H1 (cell line): ENCODE results near the gene WDR38. TPM values are rescaled to one million over a fixed set of nuclear protein-coding genes. Genes with fewer than 3 reads are reported as not detected.

ENCODE experiments used
- CTCF ChIA-PET: fragments of 300-600 bp; sonication (Branson Sonifier 250); formaldehyde crosslinking; loops from one replicate; lab custom pipeline; 2021; ENCODE audit not compliant: partially characterized antibody; lab: Charles Lee
- POLR2A ChIA-PET: fragments of 300-600 bp; sonication (Branson Sonifier 250); formaldehyde crosslinking; loops from one replicate; lab custom pipeline; 2021; ENCODE audit warnings: inconsistent platforms; ENCODE audit not compliant: partially characterized antibody; lab: Charles Lee
- DNase-seq, 2 experiments: peaks; one replicate each; pipeline versions ENCODE4 v3.0.0 to v3.0.0-alpha.2; 2010 to 2022; ENCODE audit warnings: low spot score in 2 of 2, low read depth in 1 of 2, mixed read lengths in 1 of 2
- FAIRE-seq: peaks from 2 replicates; lab custom pipeline; 2011; peaks lifted over from hg19 to GRCh38; lab: Jason Lieb, UNC
- H2AFZ ChIP-seq: 2 replicates; pipeline ENCODE4 v1.8.1; 2012; ENCODE audit warnings: low read length, inconsistent platforms
- H2AK5ac ChIP-seq: 2 replicates; pipeline ENCODE4 v1.6.1; 2013; ENCODE audit warnings: low read depth, low read length
- H2BK120ac ChIP-seq: replicated peaks from 2 replicates; pipeline ENCODE3; 2013; ENCODE audit warnings: low read depth, low read length, inconsistent platforms
- H2BK12ac ChIP-seq: 2 replicates; pipeline ENCODE4 v1.6.1; 2013; ENCODE audit warnings: low read depth, low read length
- H2BK15ac ChIP-seq: 2 replicates; pipeline ENCODE4 v1.6.1; 2013; ENCODE audit warnings: low read length
- H2BK20ac ChIP-seq: 2 replicates; pipeline ENCODE4 v1.6.1; 2013; ENCODE audit warnings: low read length
- H2BK5ac ChIP-seq: 2 replicates; pipeline ENCODE4 v1.6.1; 2013; ENCODE audit warnings: low read depth, low read length
- H3K14ac ChIP-seq: 2 replicates; pipeline ENCODE4 v1.6.1; 2013; ENCODE audit warnings: inconsistent platforms; ENCODE audit not compliant: insufficient read length
- H3K18ac ChIP-seq: 2 replicates; pipeline ENCODE4 v1.6.1; 2013; ENCODE audit warnings: low read length; ENCODE audit errors: extremely low read depth
- H3K23ac ChIP-seq: 2 replicates; pipeline ENCODE4 v1.6.1; 2013; ENCODE audit warnings: inconsistent platforms; ENCODE audit not compliant: insufficient read length
- H3K23me2 ChIP-seq: 2 replicates; pipeline ENCODE4 v1.6.1; 2013; ENCODE audit warnings: low read depth, low read length
- H3K27ac ChIP-seq: 2 replicates; pipeline ENCODE4 v1.6.1; 2011; ENCODE audit warnings: low read depth, low read length, inconsistent platforms
- H3K27me3 ChIP-seq, 4 experiments: replicated peaks in 1 of 4; 1 replicate in 1 of 4; 2 replicates in 3 of 4; pipeline versions ENCODE4 v1.6.1 to v1.8.1; 2011 to 2013; ENCODE audit warnings: low read length in 3 of 4, mild to moderate bottlenecking in 3 of 4, inconsistent platforms in 2 of 4, mixed read lengths in 2 of 4, moderate library complexity in 1 of 4; ENCODE audit not compliant: control insufficient read depth in 3 of 4, insufficient read depth in 3 of 4; ENCODE audit errors: extremely low read depth in 1 of 4
- H3K36me3 ChIP-seq, 4 experiments: 2 replicates each; pipeline versions ENCODE4 v1.6.1 to v1.8.1; 2011 to 2013; ENCODE audit warnings: mild to moderate bottlenecking in 4 of 4, low read length in 3 of 4, moderate library complexity in 2 of 4, control low read depth in 1 of 4, inconsistent platforms in 1 of 4; ENCODE audit not compliant: insufficient read depth in 4 of 4, control insufficient read depth in 2 of 4
- H3K4ac ChIP-seq: replicated peaks from 2 replicates; pipeline ENCODE3; 2013; ENCODE audit warnings: low read length, low read depth, mixed read lengths, inconsistent platforms; ENCODE audit not compliant: insufficient read length
- H3K4me1 ChIP-seq, 4 experiments: replicated peaks in 1 of 4; 1 replicate in 1 of 4; 2 replicates in 3 of 4; pipeline versions ENCODE4 v1.6.1 to v1.8.1; 2011 to 2013; ENCODE audit warnings: low read length in 3 of 4, inconsistent platforms in 2 of 4, mixed read lengths in 1 of 4; ENCODE audit not compliant: insufficient read depth in 4 of 4, control insufficient read depth in 3 of 4
- H3K4me2 ChIP-seq, 2 experiments: 2 replicates each; pipeline versions ENCODE4 v1.6.1 to v1.8.1; 2011 to 2013; ENCODE audit warnings: low read depth in 2 of 2, low read length in 2 of 2, control low read depth in 1 of 2, inconsistent platforms in 1 of 2, mild to moderate bottlenecking in 1 of 2; ENCODE audit not compliant: insufficient read depth in 1 of 2
- H3K4me3 ChIP-seq, 4 experiments: fragments of 200-600, 300-600 bp in 1 of 4; sonication (generic), shearing (Covaris generic), sonication (Bioruptor Twin) in 1 of 4; 2 replicates each; pipeline versions ENCODE4 v1.5.1 to v1.8.1; 2011 to 2016; ENCODE audit warnings: low read length in 4 of 4, low read depth in 3 of 4, control low read depth in 2 of 4, inconsistent platforms in 2 of 4, mild to moderate bottlenecking in 2 of 4, mixed read lengths in 1 of 4, moderate library complexity in 1 of 4; ENCODE audit not compliant: insufficient read depth in 2 of 4; ENCODE audit errors: extremely low read depth in 1 of 4
- H3K56ac ChIP-seq: replicated peaks from 2 replicates; pipeline ENCODE3; 2013; ENCODE audit warnings: low read depth, mild to moderate bottlenecking, mixed read lengths, low read length, inconsistent platforms; ENCODE audit not compliant: insufficient read length
- H3K79me1 ChIP-seq: 2 replicates; pipeline ENCODE4 v1.6.1; 2013; ENCODE audit warnings: low read depth, low read length, control low read depth
- H3K79me2 ChIP-seq, 2 experiments: 2 replicates each; pipeline versions ENCODE4 v1.6.1 to v1.8.1; 2012 to 2013; ENCODE audit warnings: low read length in 2 of 2, mild to moderate bottlenecking in 2 of 2, inconsistent platforms in 1 of 2; ENCODE audit not compliant: insufficient read depth in 2 of 2, control insufficient read depth in 1 of 2
- H3K9ac ChIP-seq, 4 experiments: replicated peaks in 1 of 4; 1 replicate in 1 of 4; 2 replicates in 3 of 4; pipeline versions ENCODE4 v1.6.1 to v1.8.1; 2011 to 2013; ENCODE audit warnings: low read depth in 3 of 4, low read length in 3 of 4, control low read depth in 2 of 4, mild to moderate bottlenecking in 2 of 4, moderate library complexity in 2 of 4, inconsistent platforms in 1 of 4; ENCODE audit errors: extremely low read depth in 1 of 4
- H3K9me3 ChIP-seq, 2 experiments: 2 replicates each; pipeline versions ENCODE4 v1.6.1 to v1.8.1; 2012 to 2013; ENCODE audit warnings: mild to moderate bottlenecking in 2 of 2, moderate library complexity in 2 of 2, control low read depth in 1 of 2, inconsistent platforms in 1 of 2, low read depth in 1 of 2, low read length in 1 of 2, mixed read lengths in 1 of 2; ENCODE audit not compliant: insufficient read depth in 2 of 2
- H4K20me1 ChIP-seq, 2 experiments: replicated peaks in 1 of 2; 2 replicates each; pipeline versions ENCODE3 to v1.8.1; 2011 to 2013; ENCODE audit warnings: inconsistent platforms in 2 of 2, low read length in 2 of 2, mild to moderate bottlenecking in 1 of 2; ENCODE audit not compliant: insufficient read depth in 2 of 2, control insufficient read depth in 1 of 2
- H4K5ac ChIP-seq: 2 replicates; pipeline ENCODE4 v1.6.1; 2013; ENCODE audit warnings: low read length, low read depth, mixed read lengths, inconsistent platforms; ENCODE audit not compliant: insufficient read length
- H4K8ac ChIP-seq: 2 replicates; pipeline ENCODE4 v1.8.0; 2013; ENCODE audit warnings: mild to moderate bottlenecking, moderate library complexity, low read length, inconsistent platforms; ENCODE audit not compliant: insufficient read depth; ENCODE audit errors: extremely low read depth
- H4K91ac ChIP-seq: replicated peaks from 2 replicates; pipeline ENCODE3; 2013; ENCODE audit warnings: low read length, mixed read lengths, inconsistent platforms; ENCODE audit not compliant: insufficient read length
- ATF2 ChIP-seq: IDR thresholded peaks from 2 replicates; pipeline ENCODE4 v1.6.1; 2012; ENCODE audit warnings: low read length, inconsistent platforms
- BACH1 ChIP-seq: IDR thresholded peaks from 2 replicates; pipeline ENCODE4 v1.6.1; 2012; ENCODE audit warnings: low read length, improper control_type of control experiment
- CBX8 ChIP-seq: fragments of 300-800, 300-1000 bp; sonication (generic); IDR thresholded peaks from 2 replicates; pipeline ENCODE4 v1.7.1; 2016; ENCODE audit warnings: low read depth, low read length, borderline replicate concordance
- CEBPB ChIP-seq: IDR thresholded peaks from 2 replicates; pipeline ENCODE4 v1.6.1; 2012; ENCODE audit warnings: low read depth, low read length
- CHD1 ChIP-seq: IDR thresholded peaks from 2 replicates; pipeline ENCODE4 v1.6.1; 2012; ENCODE audit warnings: low read depth, low read length, improper control_type of control experiment
- CTBP2 ChIP-seq: IDR thresholded peaks from 2 replicates; pipeline ENCODE4 v1.7.0; 2011; ENCODE audit warnings: borderline replicate concordance, mild to moderate bottlenecking, moderate library complexity, mixed read lengths, low read length; ENCODE audit not compliant: insufficient read depth, insufficient read length
- HDAC6 ChIP-seq: IDR thresholded peaks from one replicate; pipeline ENCODE4 v1.7.1; 2012; ENCODE audit warnings: low read depth, mild to moderate bottlenecking, inconsistent platforms, low read length, moderate library complexity
- POLR2A ChIP-seq, 2 experiments: IDR thresholded peaks; 1 replicate in 1 of 2; 2 replicates in 1 of 2; pipeline ENCODE4 v1.6.1; 2011; ENCODE audit warnings: low read depth in 2 of 2, low read length in 2 of 2, mild to moderate bottlenecking in 2 of 2; ENCODE audit errors: control extremely low read depth in 1 of 2
- RXRA ChIP-seq: IDR thresholded peaks from 2 replicates; pipeline ENCODE4 v1.6.1; 2011; ENCODE audit warnings: low read depth, mild to moderate bottlenecking, low read length, moderate library complexity; ENCODE audit not compliant: insufficient read depth
- SIRT6 ChIP-seq: IDR thresholded peaks from one replicate; pipeline ENCODE4 v1.7.1; 2012; ENCODE audit warnings: low read length, inconsistent platforms
- SP1 ChIP-seq: IDR thresholded peaks from 2 replicates; pipeline ENCODE4 v1.6.1; 2011; ENCODE audit warnings: low read depth, low read length
- SUZ12 ChIP-seq: fragments of 200-600 bp; sonication (generic); IDR thresholded peaks from 2 replicates; pipeline ENCODE4 v1.6.1; 2012; ENCODE audit warnings: mild to moderate bottlenecking, inconsistent platforms, low read length, moderate library complexity, mixed read lengths
- TCF12 ChIP-seq: IDR thresholded peaks from 2 replicates; pipeline ENCODE4 v1.6.1; 2011; ENCODE audit warnings: low read depth, mild to moderate bottlenecking, low read length
- ZNF274 ChIP-seq: IDR thresholded peaks from 2 replicates; pipeline ENCODE4 v1.7.0; 2012; ENCODE audit warnings: low read length, borderline replicate concordance; ENCODE audit errors: extremely low read depth
- WGBS, 2 experiments: shearing (Covaris generic) in 1 of 2; methylation state at CpG; one replicate each; pipeline versions ENCODE4 v1.1.6 to v1.1.7; 2013 to 2015; ENCODE audit warnings: low lambda C conversion rate in 2 of 2, mixed read lengths in 2 of 2, inconsistent platforms in 1 of 2, low coverage in 1 of 2, missing lambda C conversion rate in 1 of 2; ENCODE audit not compliant: insufficient replicate concordance in 2 of 2, insufficient coverage in 1 of 2, insufficient read length in 1 of 2; ENCODE audit errors: extremely low coverage in 1 of 2, missing lambda C conversion rate in 1 of 2; 5-methylcytosine and 5-hydroxymethylcytosine counted together
- polyA plus RNA-seq, 7 experiments: library from polyadenylated mRNA; depleted of rRNA in 3 of 7; stranded (reverse) in 5 of 7; unstranded in 2 of 7; fragments of >200 nt in 5 of 7; fragments of 200-250 nt in 2 of 7; gene quantifications; 1 replicate in 5 of 7; 2 replicates in 1 of 7; 4 replicates in 1 of 7; pipeline versions ENCODE4 v1.2.1 to v1.2.3, GENCODE V29; 2011 to 2013; ENCODE audit warnings: missing spikeins in 2 of 7, mixed read lengths in 2 of 7
- total RNA-seq: library from RNA; stranded (reverse); fragmentation: NEBNext Ultra II Directional; extraction: Animal tissue kit (Norgen Biotek cat#: 25700); gene quantifications from 2 replicates; pipeline ENCODE4 v1.2.1, GENCODE V29; 2021

Gene WDR38
- total and polyA plus RNA-seq, 2 of the 8 experiments (the other 6 are each of a cell fraction or from before 2014, with no cell fraction given), result not detected

GRCh38 chr9:124814164-124814535, 39.1 kb upstream of the WDR38 start:
- H3K79me1 ChIP-seq, result no peaks in the 10 kb centered on the region
- DNase-seq, result no peak
- no peak overlapping the region for H3K23ac ChIP-seq
- POLR2A ChIA-PET, result interaction anchor here (0.8 to 5.9 kb wide), 4 partner anchors 25 to 48 kb away, joined by 3 to 23 read pairs (median 6); partner anchors contain the start of genes ARPC5L, NR6A1 and RPL35
- no peak overlapping the region for H3K14ac ChIP-seq
- no peak for FAIRE-seq
- H3K4me3 ChIP-seq, result no peak overlapping the region
- no peak overlapping the region for H3K4ac ChIP-seq
- CTCF ChIA-PET, result interaction anchor here (0.7 to 65.2 kb wide), 8 partner anchors 12 to 196 kb away, joined by 3 to 1529 read pairs (median 3); partner anchors contain the start of genes ARPC5L, NR6A1, OLFML2A and RPL35
- no peak overlapping the region for H3K4me2 ChIP-seq
- no peak overlapping the region for H3K9ac ChIP-seq
- 96% methylated on average over 5 of the region's 5 CpGs; no CpG with 5 or more reads in 1 of the 2 experiments for WGBS, 2 experiments
- H2BK120ac ChIP-seq, result no peak overlapping the region
- H3K79me2 ChIP-seq, result no peaks in the 10 kb centered on the region
- no peak overlapping the region for H2BK12ac ChIP-seq
- peaks cover 2% of the 10 kb centered on the region; the same call in 1 of the 2 replicates for H3K23me2 ChIP-seq
- no peak overlapping the region for H2BK15ac ChIP-seq
- H4K91ac ChIP-seq, result no peak overlapping the region
- H4K20me1 ChIP-seq, result no peaks in the 10 kb centered on the region
- H3K9me3 ChIP-seq, result no peaks in the 10 kb centered on the region
- H3K4me1 ChIP-seq, result peaks cover 10 to 23% (median 16%) of the 10 kb centered on the region in 4 experiments
- H3K56ac ChIP-seq, result no peak overlapping the region
- H2AFZ ChIP-seq, result no peak overlapping the region
- no peaks in the 10 kb centered on the region for H3K27me3 ChIP-seq
- no peak overlapping the region for H4K5ac ChIP-seq
- H2AK5ac ChIP-seq, result no peak overlapping the region
- no peak overlapping the region for H4K8ac ChIP-seq
- 0 out of 2 replicates have a peak overlapping the region, but pooled peaks have one; percentile 3 for H3K18ac ChIP-seq
- no peaks in the 10 kb centered on the region for H3K36me3 ChIP-seq
- H2BK20ac ChIP-seq, result no peak overlapping the region
- no peak for TF ChIP-seq SUZ12
- TF ChIP-seq CHD1, result no peak
- TF ChIP-seq CTBP2, result no peak
- TF ChIP-seq BACH1, result no peak
- no peak for TF ChIP-seq RXRA
- TF ChIP-seq HDAC6, result no peak
- TF ChIP-seq CEBPB, result no peak
- no peak for TF ChIP-seq ATF2
- TF ChIP-seq ZNF274, result no peak
- TF ChIP-seq CBX8, result no peak
- no peak for TF ChIP-seq POLR2A (IDR thresholded peaks at IDR 0.05; ENCODE audit: control extremely low read depth in 1 of 2, low read depth in 2 of 2, low read length in 2 of 2)
- no peak for TF ChIP-seq SIRT6
- no peak for TF ChIP-seq TCF12
- no peak for TF ChIP-seq SP1
- H3K27ac ChIP-seq, result no peak overlapping the region
- no peak overlapping the region for H2BK5ac ChIP-seq
